HG03521 (cell line): Measurements from ENCODE around the gene WBP2NL.

Source experiments
- ATAC-seq: cut with Tn5 transposase; IDR thresholded peaks from one replicate; pipeline ENCODE4 v1.9.1; 2021; ENCODE audit warnings: mild to moderate bottlenecking, moderate library complexity; ENCODE audit not compliant: unreplicated experiment

WBP2NL gene

DNA sequence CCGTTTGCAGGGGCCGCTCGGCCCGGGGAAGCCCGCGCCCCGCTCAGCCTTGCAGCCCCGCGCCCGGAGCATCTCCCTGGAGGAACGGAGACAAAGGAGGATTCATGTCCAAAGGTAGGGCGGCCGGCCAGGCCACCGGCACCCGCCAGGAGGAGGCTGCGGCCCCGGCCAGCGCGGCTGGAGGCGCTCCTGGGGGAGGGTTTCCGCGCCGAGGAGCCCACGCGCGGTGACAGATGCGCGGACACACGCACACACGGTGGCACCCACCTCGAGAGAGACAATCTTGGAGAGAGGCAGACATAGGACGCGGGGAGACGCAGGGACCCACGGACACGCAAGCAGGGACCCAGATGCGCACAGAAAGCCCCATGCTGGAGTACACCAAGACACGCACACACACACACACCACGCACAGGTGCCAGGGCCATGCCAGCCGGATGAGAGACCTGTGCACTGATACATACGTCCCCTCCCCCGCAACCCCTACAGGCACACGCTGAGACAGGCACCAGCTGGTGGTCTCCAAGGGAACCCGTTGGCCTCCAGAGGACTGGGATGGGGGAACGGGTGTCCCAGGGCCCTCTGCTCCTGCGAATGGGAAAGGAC is 21.5 kb upstream of the WBP2NL start:
- ATAC-seq, result no peak

DNA sequence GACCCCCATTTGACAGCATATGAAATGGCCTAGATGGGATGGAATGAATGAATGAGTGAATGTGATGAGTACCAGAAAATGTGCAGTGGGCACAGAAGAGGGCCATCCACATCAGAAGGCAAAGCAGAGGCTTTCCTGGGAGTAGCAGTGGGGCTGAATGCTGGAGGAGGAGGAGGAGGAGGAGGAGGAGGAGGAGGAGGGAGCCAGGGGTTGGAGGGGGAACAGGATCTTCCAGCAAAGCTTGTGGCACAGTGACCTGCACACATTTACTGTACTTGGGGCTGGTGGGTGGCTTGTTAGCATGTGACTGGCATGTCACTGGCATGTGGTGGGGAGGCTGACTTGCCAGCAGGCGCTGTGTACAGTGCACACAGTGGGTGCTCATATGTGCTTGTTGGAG is 19.9 kb upstream of the WBP2NL start:
- ATAC-seq, result no peak

DNA sequence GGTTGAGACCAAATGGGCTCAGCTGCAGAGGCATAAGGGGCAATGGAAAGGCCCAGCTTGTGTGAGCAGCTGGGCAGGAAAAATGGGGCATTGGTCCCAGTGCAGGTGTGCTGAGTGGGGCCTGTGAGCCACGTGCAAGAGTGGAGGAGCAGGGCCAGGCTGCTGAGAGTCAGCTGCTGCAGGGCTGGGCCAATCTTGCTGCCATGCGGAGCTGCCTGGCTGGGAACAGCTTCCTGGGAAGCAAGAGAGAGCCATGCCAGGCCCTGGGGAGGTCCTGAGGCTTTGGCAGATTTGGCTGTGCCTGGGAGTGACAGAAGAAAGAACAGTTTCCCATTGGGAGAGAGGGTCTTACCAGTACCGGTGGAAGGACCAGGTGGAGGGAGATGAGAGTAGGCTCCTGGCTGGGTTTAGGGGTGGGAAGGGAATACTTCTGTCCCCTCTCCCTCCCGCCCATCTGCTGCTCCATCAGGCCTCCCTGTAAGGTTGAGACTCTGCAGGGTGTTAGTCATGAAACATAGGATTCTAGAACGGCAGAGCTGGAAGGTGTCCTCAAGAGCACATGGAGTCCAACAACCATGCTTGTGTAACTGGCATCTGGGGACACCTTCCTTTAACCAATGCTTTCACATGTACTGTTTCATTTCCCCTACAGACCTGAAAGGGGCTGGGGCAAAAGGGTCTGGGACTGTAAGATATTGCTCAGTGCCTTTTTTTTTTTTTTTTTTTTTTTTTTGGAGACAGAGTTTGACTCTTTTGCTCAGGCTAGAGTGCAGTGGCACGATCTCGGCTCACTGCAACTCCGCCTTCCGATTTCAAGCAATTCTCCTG is 19.0 kb upstream of the WBP2NL start:
- ATAC-seq, result no peak

DNA sequence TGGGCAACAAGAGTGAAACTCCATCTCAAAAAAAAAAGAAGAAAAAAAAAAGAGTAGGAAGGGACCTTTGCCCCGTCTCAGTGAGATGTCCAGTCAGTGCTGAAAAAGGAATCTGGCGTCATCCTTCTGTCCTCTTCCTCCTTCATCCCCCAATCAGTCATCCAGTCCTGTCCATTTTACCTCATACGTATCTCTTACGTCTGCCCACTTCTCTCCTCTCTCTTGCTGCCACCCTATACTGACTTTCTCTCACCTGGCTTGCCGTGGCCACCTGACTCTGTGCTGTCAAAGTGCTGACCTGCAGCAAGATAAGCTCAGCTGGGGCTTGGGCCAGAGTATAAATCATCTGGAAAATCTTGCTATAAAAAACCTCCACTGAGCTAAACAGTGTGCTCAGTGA is 15.7 kb upstream of the WBP2NL start:
- no peak for ATAC-seq

DNA sequence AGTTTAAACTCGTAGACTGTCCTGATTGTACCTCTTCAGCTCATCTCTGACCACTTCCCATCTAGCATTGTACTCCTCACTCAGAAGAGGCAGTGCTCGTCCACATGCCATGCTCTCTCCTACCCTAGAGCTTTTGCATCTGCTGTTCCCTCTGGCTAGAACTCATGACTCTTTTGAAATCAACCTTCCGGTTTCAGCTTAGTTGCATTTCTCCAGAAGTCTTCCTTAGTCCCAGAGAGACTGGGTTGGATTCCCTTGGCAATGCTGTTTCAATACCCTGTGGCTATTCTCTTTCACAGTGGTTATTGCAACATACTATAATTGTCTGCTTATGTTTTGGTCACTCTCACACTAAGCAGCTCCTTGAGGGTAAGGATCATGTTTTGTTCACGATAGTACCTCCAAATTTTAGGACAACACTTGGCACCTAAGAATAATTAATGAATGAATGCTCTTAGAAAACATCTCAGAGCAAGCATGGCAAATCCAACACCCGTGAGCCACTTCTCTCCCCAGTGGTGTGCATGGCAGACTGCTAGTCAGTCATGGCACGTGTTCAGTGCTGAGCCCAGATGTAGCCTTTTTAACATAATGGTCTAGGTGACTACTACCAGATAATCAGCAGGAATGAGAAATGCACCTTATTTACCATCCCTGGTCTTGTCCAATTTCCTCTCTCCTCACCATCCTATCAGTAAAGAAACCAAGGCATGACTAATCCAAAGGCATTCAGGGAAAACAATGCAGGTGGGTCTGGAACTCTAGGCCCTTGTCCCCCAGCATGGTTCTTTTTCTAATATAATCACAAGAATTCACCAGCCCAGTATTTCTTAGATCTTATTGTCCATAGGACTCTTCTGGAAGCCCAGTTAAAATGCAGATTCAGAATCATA is 14.8 kb upstream of the WBP2NL start:
- no peak for ATAC-seq

DNA sequence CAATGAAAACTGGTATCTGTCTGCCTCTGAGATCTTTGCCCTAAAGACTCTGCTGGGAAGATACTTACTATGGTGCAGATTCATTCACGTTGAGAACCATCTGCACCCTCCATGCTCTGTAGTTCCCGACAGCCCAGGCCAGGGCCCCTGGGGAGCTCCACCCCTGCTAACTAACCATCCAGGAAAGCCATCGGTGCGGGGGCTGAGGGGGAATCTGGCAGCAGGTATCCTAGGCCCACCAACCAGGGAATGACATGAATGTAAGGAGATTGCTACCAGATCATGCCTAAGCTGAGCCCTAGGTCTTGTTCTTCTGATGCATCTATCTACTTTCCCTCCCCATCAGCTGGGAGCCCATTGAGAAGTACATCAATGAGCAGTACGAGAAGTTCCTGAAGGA is 11.3 kb upstream of the WBP2NL start:
- ATAC-seq, result no peak

DNA sequence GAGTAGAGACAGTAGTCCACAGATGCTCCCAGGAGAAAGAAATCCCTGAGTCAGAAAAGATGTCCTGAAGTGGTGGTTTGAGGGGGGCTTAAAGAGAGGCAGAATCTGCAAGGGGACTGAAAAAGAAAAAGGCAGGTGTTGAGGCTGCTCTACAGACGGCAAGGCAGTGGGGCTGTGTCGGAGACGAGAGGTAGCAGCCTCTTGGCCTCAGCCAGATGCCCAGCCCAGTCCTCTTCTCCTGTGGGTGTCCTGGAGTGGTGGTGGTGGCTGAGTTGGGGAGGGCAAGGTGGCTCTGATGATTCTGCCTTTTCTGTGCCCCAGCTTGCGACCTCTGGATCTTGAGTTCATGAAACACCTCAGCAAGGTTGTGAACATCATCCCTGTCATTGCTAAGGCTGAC is 9.3 kb upstream of the WBP2NL start:
- ATAC-seq, result no peak

DNA sequence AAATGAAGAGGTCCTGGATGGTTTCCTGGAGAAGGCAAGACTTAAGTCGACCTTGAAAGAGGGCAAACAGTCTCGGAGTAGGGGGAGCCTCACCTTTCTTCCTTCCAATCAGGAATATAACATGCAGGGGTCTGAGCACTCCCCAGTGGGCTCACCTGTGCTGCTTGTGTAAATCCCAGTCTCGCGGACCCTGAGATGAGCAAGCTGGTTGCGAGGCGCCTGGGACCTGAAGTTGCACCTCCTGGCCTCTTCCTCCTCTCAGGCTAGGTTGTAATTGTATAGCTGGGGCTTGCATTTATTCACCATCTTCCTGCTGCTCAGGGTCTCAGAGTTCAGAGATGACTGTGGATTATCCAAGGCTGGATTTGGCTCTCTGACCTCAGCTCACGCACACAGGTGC is 7.5 kb upstream of the WBP2NL start:
- ATAC-seq, result no peak

DNA sequence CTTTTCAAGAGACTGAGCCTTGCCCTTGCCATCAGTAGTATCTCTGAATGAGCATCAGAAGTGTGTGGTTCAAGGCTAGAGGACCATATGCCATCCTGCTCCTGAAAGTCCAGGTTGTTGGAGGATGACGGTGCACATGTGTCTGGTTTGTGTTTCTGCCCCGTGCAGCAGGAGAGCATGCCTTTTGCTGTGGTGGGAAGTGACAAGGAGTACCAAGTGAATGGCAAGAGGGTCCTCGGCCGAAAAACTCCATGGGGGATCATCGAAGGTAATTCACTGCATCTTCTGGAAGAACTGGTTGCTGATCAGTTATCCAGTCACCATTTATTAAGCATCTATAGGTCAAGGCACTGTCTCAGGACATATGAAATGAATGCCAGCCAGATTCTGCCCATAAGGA is 6.1 kb upstream of the WBP2NL start:
- ATAC-seq, result no peak

DNA sequence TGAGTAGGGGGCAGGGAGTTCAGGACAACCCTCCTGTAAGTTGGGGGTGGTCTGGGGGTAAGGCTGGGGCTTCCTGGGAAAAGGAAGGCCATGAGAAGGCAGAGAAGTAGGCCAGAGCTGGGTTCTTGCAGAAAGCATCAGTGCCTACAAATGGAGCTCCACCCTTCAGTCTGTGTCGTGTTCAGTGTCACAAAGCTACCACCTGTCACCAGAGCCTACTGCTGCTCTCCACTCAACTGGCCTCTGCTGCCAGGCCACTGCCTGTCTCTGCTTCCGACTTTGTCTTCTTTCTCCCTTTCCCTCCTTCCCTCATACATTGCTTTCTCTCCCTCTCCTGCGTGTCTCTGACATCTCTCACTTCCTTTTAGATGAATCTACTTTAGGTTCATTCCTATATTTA is 3.4 kb upstream of the WBP2NL start:
- ATAC-seq, result no peak

DNA sequence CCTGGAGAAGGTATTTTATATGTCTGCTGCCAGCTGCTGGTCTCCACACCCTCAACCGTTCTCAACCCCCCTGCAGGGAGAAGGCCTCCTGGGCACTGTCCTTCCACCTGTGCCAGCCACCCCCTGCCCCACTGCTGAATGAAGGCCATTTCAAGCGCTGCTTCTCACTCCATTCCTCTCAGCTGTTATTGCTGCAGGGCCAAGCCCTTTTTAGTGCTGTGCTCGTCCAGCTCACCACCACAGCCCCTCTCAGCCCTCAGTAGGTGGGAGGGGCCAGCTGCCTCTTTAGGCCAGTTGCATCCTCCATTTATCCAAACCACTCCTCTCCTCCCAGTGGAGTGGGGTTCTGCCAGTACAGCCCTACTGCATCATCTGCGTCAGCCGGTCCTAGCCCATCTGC is 1.8 kb upstream of the WBP2NL start:
- ATAC-seq, result no peak

DNA sequence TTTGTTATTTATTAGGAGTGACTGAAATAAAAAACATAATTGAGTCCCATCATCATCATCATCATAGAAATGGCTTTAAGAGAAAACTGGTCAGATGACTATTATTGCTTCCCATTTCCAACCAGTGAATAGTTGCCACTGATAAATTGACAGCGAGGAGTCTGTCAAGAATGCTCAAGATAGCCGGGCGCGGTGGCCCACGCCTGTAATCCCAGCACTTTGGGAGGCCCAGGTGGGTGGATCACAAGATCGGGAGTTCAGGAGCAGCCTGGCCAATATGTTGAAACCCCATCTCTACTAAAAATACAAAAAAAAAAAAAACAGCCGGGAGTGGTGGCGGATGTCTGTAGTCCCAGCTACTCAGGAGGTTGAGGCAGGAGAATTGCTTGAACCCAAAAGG is 1.9 kb downstream of the WBP2NL start:
- no peak for ATAC-seq

DNA sequence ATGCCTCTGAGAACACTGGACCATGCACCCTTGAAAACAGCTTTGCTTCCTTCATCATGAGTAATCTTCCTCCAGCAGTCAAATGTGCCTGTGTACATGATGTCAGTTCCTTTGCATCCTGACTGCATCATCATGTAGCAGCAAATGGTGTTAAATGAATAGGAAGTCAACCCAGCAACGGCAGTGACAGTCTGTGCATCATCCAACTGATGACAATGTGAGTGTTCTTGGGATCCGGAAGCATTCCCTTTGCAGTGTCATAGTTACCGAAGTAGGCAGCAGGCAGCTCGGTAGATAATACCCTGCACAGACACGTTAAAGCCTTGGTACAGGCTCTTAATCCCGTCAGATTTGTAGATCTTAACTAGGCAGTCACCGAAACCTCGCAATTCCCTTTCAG is 2.5 kb downstream of the WBP2NL start:
- no peak for ATAC-seq

DNA sequence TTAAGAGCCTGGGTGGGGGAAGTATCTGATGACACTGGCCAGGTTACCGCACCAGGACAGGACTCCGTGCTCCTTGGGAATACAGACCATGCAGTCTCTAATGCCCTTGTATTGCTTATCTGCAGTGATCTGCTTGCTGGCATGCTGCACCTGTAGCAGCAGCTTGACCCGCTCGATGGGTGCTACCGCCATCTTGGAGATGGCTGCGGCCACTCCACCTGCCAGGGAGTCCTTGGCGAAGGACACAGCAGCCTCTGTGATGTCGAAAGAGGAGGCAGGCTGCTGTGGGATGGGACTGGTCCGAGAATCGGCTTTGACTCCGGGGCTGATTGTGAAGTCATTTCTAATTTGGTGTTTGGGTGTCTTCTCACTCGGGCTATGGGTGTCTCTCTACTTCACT is 3.1 kb downstream of the WBP2NL start:
- ATAC-seq, result no peak

DNA sequence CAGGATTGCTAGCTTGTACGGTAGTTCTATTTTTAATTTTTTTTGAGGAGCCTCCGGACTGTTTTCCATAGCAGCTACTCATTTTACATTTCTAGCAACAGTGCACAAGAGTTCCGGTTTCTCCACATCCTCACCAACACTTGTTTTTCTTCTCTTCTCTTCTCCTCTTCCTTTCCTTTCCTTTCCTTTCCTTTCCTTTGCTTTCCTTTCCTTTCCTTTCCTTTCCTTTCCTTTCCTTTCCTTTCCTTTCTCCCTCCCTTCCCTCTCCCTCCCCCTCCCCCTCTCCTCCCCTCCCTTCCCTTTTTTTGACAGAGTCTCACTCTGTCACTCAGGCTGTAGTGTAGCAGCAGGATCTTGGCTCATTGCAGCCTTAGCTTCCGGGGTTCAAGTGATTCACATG is 9.3 kb downstream of the WBP2NL start:
- ATAC-seq, result no peak

DNA sequence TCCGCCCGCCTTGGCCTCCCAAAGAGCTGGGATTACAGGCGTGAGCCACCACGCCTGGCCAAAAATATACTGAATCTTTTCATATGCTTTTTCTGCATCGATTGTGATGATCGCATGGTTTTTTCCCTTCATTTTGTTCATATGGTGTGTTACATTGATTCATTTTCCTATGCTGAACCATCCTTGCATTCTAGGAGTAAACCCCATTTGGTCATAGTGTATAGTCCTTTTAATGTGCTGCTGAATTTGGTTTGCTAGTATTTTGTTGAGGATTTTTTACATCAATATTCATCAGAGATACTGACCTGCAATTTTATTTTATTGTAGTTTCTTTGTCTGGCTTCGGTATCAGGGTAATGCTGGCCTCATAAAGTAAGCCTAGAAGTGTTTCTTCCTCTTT is 12.2 kb downstream of the WBP2NL start:
- no peak for ATAC-seq

DNA sequence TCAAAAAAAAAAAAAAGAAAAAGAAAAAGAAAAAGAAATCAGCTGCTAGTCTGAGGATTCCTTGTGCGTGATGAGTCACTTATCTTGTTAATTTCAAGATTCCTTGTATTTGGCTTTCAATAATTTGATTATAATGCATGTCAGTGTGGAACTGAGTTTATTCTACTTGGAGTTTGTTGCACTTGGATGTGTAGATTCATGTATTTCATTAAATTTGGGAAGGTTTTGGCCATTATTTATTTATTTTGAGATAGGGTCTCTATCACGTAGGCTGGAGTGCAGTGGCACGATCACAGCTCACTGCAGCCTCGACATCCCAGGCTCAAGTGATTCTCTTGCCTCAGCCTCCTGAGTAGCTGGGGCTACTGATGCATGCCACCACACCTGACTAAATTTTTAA is 14.8 kb downstream of the WBP2NL start:
- ATAC-seq, result no peak

DNA sequence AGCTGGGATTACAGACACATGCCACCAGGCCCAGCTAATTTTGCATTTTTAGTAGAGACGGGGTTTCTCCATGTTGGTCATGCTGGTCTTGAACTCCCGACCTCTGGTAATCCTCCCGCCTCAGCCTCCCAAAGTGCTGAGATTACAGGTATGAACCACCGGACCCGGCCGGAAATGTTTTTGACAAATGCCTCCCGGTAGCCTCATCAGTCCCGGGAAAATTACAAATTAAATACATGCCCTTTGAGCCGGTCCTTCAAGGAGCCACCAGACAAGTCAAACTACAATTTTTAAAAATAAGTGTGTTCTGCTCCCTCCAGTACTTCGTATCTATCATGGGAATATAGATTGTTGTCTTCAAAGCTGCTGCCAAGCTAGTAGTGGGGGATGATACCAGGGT is 17.5 kb downstream of the WBP2NL start:
- no peak for ATAC-seq

DNA sequence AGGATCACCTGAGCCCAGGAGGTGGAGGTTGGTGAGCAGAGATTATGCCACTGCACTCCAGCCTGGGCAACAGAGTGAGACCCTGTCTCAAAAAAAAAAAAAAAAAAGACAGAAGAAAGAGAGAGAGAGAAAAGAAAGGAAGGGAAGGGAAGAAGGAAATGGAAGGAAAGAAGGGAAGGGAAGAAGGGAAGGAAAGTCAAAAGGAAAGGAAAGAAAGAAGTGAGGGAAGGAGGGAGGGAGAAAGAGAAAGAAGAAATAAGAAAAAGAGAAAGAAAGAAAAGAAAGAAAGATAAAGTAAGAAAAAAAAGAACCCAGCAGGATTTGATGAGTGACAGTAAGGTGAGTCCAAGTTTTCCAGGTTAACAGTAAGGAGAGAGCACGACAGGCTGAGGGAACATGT is 19.6 kb downstream of the WBP2NL start:
- no peak for ATAC-seq

DNA sequence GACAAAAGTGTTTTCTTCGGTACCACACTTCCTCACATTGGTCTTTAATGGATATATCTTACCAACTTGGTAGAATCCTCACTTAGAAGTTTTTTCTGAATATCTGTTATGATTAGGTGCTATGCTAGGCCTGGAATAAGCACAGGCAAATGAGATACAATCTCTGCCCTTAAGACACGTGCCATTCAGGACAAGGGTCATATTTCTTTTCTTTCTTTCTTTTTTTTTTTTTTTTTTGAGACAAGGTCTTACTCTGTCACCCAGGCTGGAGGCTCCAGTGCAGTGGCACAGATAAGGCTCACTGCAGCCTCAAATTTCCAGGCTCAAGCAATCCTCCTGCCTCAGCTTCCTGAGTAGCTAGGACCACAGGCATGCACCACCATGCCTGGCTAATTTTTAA is 23.0 kb downstream of the WBP2NL start:
- no peak for ATAC-seq

DNA sequence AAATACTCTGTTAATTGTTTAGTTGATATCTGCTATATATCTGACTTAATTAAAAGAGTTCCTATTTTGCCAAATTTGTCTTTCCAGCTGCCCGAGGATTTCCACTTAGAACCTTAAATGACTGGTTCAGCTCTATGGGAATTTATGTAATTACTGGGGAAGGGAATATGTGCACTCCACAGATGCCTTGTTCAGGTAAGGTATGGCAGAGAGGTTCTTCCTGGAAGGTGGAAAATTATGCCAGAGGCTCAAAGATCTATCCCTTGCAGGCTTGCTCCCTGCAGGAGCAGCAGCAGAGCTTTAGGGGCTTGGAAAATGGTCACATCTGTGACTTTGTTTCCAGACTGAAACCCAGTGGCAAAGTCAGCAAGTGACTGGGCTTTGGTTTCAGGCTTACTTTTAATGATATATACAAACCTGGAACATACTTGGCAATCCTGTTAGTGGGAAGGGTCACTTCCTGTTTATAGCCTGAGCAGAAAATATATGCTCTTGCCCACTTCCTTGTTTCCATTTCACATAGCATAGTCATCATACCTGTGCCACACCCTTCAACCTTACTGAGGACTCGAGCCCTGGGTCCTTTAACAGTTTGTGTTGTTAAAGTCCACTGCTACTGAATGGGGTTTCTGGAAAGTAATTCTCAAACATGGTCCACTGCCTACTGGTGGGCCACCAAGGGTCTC is 23.7 kb downstream of the WBP2NL start:
- no peak for ATAC-seq
